Measurements from ENCODE around the gene TNFRSF17.
"Not testable (repeated sequence)": the region's sequence is repeated elsewhere in the genome, so short reads cannot be mapped to it uniquely, and the experiment has no call there.

Gene TNFRSF17

DNA sequence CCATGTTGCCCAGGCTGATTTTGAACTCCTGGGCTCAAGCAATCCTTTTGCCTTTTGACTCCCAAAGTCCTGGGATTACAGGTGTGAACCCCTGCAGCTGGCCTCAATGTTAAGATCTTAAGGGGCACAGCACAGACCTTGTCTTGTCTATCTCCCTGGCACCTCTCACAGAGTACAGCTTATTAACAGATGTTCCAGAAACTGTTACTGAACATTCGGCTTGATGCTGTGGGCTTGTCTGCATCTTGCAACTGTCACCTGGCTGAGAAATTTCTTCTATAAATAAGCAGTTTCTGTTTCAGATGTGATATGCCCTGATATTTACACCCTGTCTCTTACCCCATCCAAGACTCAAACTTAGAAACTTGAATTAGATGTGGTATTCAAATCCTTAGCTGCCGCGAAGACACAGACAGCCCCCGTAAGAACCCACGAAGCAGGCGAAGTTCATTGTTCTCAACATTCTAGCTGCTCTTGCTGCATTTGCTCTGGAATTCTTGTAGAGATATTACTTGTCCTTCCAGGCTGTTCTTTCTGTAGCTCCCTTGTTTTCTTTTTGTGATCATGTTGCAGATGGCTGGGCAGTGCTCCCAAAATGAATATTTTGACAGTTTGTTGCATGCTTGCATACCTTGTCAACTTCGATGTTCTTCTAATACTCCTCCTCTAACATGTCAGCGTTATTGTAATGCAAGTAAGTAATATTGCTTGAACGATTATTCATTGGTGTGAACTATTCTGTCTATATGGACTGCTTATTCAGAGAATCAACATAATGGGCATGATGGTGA lies at the start of gene TNFRSF17:
Gene TNFRSF17, plus strand, starts transcription at position 450 of the 791 bp plus-strand sequence. Its CDS starts 115 bp downstream, at position 565.
- DNase-seq, result no peak

DNA sequence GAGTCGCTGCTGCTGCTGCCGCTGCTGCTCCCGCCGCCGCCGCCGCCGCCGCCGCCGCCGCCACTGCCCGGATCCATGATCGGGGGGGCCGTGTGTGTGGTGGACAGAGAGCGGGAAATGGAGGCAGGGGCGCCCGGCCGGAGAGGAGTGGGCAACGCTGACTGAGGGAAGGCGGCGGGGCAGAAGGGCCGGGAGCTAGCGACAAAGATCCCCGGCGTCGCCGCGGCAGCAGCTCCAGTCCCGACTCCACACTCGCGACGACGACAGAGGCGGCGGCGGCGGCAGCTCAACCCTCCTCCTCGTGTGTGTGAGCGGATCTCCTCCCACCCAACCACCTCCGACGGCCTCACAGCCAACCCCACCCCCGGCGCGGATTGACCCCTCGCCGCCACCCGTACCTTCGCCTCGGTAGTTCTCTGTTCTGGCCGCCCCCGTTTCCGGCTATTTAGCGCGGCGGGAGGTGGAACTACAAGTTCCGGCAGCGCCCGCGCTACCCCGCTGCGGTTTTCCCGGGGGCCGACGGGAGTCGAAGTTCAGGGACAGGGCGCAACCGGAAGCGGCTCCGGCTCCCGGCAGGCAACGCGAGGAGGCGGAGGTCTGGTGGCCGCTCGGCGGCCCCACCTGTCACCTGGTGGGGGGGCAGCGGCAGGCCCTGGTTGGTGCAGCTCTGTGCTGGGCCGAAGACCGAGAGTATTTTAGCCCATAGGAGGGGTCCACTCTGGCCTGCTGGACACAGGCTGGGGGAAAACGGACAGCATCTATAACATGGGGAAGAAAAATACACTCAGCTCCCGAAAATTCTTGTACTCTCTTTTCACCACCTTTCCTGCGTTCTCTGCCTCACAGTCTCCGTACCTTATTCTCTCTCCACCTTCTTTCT lies 49.1 kb upstream of the TNFRSF17 start, which contains the start of gene GSPT1:
Gene GSPT1, minus strand, starts transcription at position 313 of the 880 bp plus-strand sequence. Its CDS starts 236 bp downstream, at position 77.
- peak; percentile 79 for DNase-seq

DNA sequence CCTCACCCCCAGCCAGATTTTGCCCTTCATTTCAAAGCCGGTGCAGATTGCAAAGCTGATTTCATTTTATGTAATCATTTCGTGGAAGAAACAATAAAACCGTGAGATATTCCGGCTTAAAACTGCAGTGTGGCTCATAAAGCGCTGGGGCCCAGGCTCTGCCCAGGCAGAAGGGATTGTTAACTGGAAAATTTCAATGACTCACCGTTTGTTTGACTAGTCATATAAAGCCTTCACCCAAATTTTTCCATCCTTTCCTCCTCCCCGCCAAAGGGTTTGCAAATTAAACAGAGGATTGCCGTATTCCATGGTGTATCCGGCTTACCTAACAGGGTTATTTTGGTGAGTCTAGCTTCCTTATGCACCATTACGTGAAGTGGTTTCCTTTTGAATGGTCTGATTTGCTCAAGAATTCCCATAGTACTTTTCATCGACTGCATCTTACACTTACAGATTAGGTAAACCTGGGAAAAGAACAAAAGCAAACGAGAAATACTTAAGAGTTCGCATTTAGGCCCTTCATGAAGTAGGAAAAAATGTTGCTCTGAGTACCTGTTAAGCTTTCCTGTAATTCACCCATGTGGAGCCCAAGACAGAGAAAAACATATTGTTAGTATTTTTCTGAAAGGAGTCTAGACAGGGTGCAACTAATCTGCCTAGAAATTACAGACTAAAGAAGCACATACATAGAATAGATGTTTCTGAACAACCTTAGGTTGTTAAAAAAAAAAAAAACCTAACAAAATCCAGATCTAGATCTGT lies 48.3 kb upstream of the TNFRSF17 start:
- DNase-seq, result no peak

DNA sequence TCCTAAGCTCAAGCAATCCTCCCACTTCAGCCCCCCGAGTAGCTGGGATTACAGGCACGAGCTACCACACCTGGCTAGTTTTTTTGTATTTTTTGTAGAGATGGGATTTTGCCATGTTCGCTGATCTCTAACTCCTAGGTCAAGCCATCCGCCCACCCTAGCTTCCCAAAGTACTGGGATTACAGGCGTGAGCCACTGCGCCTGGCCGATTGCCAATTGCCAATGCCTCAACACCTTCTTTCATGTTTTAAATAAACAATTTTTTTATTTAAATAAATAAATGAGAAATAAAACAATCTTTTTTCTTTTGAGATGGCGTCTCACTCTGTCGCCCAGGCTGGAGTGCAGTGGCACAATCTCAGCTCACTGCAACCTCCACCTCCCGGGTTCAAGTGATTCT lies 41.0 kb upstream of the TNFRSF17 start:
- DNase-seq, result not testable (repeated sequence)

DNA sequence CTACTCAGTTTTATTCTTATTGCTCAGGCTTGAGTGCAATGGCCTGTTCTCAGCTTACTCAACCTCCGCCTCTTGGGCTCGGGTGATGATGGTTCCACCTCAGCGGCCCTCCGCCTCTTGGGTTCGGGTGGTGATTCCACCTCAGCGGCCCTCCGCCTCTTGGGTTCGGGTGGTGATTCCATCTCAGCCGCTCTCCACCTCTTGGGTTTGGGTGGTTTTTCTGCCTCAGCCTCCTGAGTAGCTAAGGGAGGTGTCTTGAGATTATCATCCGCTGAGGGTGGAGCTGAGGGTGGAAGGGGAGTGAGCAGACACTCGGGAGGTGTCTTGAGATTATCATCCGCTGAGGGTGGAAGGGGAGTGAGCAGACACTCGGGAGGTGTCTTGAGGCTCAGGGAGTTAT lies 37.7 kb upstream of the TNFRSF17 start:
- DNase-seq, result not testable (repeated sequence)

DNA sequence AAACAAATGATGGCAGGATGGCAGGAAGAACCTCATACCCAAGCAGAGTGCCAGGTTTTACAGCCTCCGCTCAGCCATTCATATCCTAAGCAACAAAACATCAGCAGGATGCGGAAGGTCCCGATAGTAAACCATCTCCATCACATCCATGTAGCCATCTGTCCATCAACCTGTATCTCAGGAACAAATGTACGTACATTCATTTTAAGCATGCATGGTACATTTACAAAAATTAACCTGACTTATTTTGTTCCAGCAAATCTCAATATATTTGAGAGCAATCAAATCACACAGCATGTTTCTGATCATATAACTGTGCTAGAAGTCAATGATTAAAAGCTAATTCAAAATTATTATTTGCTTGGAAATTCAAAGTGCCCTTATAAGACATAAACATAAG lies 23.1 kb upstream of the TNFRSF17 start, which contains the start of gene NPIPB2:
Gene NPIPB2, minus strand, starts transcription at position 101 of the 400 bp plus-strand sequence. Its CDS starts 0 bp downstream, at position 101.
- DNase-seq, result not testable (repeated sequence)

DNA sequence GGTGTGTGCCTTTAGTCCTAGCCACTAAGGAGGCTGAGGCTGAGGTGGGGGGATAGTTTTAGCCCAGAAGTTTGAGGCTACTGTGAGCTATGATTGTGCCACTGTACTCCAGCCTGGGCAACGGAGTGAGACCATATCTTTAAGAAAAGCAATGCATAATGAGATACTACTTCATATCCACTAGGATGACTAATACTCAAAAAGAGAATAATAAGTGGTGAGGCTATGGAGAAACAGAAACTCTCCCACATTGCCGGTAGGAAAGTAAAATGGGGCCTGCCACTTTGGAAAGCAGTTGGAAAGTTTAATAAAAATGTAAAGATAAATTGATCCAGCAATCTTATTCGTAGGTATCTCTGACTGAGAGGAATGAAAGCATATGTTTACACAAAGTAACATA lies 18.6 kb upstream of the TNFRSF17 start:
- no peak for DNase-seq

DNA sequence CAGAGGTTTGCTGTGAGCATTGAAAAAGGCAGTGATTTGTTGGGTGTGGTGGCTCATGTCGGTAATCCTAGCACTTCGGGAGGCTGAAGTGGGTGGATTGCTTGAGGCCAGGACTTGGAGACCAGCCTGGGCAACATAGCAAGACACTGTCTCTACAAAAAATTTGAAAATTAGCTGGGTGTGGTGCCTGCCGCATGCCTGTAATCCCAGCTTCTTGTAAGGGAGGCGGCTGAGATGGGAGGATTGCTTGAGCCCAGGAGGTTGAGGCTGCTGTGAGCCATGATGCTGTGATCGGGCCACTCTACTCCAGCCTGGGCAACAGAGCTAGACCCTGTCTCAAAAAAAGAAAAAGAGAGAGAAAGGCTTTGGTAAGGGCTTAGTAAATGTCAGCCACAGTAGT lies 16.2 kb upstream of the TNFRSF17 start:
- DNase-seq, result no peak

DNA sequence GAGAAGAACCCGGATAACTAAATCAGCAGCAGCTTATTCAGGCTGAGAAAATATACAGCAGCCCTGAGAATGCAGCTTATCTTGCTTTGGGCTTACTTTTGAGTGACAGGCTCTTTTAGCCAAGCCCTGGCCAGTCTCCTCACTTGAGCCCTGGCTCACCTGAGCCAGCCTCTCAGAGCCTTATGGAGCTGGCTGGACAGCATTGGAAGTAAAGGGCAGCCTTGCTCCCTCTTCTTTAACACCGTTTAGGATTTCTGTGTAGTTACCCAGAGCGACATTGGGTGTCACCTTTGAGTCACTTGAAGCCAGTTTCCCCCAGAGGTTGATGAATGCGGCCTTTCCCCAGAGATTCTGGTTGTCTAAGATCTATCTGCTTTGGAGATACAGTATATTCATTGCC lies 15.5 kb upstream of the TNFRSF17 start:
- DNase-seq, result peak; percentile 16

DNA sequence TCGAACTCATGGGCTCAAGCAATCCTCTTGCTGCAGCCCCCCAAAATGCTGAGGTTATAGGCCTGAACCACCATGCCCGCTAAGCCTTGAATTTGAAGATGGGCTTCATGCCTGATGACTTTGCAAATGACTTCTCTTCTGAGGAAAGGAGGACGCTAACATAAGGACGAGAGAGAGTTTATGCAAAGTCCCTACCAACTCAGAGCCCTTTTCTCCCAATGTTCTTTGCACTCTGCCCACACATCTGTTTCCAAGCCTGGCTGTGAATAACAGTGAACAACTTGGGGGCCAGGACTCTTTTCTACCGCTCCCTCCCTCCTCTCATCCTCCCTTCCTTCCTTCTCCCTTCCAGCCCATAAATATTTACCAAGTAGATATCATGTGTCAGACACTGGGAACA lies 14.6 kb upstream of the TNFRSF17 start:
- no peak for DNase-seq

DNA sequence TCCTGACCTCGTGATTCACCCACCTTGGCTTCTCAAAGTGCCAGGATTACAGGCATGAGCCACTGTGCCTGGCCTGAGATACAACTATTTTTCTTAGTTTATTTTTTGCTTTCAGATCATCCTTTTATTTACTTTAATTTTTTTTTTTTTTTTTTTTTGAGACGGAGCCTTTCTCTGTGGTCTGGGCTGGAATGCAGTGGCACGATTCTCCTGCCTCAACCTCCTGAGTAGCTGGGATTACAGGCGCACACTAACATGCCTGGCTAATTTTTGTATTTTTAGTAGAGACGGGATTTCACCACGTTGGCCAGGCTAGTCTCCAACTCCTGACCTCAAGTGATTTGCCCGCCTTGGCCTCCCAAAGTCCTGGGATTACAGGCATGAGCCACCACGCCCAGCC lies 11.4 kb upstream of the TNFRSF17 start:
- DNase-seq, result not testable (repeated sequence)

DNA sequence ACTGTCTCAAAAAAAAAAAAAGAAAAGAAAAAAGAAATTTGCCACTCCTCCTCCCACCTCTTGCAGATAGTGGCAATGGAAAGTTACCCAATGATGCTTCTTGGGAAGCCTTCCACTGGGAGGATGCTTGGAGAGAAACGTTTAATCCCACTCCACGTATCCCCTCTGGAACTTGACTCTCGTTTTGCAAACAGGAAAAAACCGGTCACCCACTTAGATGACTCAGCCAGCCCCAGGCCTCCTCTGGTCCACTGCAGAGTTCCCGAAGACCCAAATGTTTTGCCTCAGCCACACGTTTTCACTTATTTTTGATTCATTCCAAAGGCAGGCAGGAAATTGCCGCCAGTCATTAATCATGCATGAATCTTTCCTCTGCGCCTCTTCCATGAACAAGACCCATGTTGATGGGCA lies 9.3 kb upstream of the TNFRSF17 start:
- DNase-seq, result no peak

DNA sequence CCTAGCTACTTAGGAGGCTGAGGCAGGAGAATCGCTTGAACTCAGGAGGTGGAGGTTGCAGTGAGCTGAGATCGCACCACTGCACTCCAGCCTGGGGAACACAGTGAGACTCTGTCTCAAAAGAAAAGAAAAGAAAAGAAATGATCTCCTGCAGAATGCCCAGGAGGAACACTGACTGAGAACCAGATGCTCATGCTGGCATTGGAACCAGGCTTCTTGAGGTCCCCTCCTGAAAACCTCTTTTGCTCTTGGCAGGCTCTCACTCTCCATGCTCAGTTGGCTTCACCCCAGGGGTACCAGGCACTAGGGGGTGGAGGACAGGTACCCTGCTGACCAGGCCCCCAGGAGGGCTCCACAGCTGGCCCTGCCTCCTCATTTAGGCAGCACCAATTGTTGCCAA lies 8.5 kb upstream of the TNFRSF17 start:
- no peak for DNase-seq

DNA sequence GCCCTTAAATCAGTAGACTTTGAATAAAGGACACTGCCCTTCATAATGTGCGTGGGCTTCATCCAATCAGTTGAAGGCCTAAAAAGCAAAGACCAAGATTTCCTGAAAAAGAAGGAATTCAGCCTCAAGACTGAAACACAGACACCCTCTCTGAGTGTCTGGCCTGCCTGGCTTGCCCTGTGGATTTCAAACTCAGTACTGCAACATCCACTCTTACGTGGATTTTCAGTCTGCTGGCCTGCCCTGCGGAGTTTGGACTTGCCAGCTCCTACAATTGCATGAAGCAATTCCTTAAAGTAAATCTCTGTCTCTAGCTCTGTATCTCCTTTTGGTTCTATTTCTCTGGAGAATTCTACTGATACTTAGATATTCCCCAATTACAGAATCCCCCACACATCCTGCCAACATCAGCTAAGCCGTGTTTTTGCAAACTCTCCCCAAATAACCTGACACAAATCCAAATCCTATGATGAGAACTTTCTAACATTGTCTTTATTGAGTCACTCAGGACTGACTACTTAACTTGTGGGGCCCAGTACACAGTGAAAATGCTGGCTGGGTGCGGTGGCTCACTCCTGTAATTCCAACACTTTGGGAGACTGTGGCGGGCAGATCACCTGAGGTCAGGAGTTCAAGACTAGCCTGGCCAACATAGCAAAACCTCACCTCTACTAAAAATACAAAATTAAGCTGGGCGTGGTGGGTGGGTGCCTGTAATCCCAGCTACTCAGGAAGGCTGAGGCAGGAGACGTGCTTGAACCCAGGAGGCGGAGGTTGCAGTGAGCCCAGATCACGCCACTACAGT lies 7.2 kb upstream of the TNFRSF17 start:
- DNase-seq, result no peak

DNA sequence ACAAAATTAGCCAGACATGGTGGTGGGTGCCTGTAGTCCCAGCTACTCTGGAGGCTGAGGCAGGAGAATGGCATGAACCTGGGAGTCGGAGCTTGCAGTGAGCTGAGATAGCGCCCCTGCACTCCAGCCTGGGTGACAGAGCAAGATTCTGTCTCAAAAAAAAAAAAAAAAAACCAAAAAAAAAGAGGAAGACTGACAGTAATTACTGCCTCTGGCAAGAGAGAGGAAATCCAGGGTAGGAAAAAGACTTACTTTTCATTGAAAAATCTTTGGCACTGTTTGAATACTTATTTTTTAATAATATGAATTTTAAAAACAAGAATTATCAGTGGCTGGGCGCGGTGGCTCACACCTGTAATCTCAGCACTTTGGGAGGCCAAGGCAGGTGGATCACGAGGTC lies 2.6 kb upstream of the TNFRSF17 start:
- not testable (repeated sequence) for DNase-seq

DNA sequence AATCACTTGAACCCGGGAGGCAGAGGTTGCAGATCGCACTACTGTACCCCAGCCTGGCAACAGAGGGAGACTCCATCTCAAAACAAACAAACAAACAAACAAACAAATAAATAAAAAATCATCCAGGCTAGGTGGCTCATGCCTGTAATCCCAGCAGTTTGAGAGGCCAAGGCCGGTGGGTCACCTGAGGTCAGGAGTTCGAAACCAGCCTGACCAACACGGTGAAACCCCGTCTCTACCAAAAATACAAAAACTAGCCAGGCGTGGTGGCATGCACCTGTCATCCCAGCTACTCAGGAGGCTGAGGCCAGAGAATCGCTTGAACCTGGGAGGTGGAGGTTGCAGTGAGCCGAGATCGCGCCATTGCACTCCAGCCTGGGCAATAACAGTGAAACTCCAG lies 2.0 kb upstream of the TNFRSF17 start:
- not testable (repeated sequence) for DNase-seq

DNA sequence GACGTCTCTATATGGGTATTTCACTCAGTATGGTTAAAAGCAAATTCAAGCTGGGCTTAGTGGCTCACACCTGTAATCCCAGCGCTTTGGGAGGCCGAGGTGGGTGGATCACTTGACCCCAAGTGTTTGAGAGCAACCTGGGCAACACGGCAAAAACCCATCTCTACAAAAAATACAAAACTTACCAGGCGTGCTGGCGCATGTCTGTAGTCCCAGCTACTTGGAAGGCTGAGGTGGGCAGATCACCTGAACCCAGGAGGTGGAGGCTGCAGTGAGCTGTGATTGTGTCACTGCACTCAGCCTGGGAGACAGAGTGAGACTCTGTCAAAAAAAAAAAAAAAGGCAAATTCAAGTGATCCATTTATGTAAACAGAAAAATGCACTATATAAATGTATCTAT lies 1.3 kb upstream of the TNFRSF17 start:
- no peak for DNase-seq

DNA sequence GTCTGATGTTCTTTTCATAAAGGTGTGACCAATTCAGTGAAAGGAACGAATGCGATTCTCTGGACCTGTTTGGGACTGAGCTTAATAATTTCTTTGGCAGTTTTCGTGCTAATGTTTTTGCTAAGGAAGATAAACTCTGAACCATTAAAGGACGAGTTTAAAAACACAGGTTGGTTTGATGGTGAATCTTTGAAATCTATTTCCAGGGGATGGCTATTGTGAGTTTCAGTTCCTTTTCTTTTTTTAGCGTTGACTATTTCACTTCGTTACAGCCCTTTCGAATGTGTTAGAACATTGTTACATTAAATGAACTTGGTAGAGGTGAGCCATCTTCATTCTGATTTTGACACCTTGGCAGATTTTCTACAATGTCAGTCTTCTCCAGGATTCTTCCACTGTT lies 1.2 kb downstream of the TNFRSF17 start:
- DNase-seq, result no peak

DNA sequence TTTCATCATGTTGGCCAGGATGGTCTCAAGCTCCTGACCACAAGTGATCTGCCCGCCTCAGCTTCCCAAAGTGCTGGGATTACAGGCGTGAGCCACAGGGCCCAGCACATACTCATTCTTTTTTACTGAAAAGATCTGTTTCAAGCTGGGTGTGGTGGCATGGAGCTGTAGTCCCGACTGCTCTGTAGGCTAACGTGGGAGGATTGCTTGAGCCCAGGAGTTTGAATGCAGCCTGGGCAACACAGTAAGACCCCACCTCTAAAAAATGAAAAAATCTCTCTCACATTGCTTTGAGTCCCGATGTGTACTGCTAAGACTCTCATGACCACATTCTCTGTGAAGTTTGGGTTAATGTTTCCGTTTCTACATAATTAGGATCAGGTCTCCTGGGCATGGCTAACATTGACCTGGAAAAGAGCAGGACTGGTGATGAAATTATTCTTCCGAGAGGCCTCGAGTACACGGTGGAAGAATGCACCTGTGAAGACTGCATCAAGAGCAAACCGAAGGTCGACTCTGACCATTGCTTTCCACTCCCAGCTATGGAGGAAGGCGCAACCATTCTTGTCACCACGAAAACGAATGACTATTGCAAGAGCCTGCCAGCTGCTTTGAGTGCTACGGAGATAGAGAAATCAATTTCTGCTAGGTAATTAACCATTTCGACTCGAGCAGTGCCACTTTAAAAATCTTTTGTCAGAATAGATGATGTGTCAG lies 2.3 kb downstream of the TNFRSF17 start:
- DNase-seq, result no peak

DNA sequence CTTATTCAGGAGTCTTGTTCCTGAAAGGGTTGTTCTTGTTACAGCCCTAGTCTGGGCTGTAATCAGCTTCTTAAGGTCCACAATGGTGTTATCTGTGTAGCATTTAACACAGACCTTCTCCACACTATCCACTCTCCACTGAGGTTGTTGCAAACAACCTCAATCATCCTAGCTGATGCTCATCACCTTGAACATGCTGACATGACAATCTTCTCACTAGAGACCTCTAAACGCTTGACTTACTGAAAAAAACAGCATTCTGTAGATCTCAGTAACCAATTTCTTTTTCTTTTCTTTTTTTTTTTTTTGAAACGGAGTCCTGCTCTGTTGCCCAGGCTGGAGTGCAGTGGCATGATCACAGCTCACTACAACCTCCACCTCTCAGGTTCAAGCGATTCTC lies 3.6 kb downstream of the TNFRSF17 start:
- no peak for DNase-seq

DNA sequence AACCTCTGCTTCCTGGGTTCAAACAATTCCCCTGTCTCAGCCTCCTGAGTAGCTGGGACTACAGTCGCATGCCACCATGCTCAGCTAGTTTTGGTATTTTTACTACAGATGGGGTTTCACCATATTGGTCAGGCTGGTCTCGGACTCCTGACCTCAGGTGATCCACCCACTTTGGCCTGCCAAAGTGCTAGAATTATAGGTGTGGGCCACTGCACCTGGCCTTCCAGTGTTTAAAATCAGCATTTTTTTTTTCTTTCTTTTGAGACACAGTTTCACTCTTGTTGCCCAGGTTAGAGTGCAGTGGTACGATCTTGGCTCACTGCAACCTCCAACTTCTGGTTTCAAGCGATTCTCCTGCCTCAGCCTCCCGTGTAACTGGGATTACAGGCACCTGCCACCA lies 5.3 kb downstream of the TNFRSF17 start:
- DNase-seq, result not testable (repeated sequence)

All from NCI-H748 treated with DMSO at 0.1 percent for 48 hours (cell line).